Fibroblast of skin of back (primary cell): ENCODE measurements around the gene SLF1.

Source experiments
- DNase-seq: peaks from one replicate; pipeline ENCODE4 v3.0.0-alpha.2; 2013

SLF1 gene

GRCh38 chr5:94667937-94668336 lies 49.5 kb downstream of the SLF1 start:
- no peak for DNase-seq

GRCh38 chr5:94670726-94671125 lies 52.3 kb downstream of the SLF1 start:
- DNase-seq, result no peak

- DNase-seq, result peak; percentile 3
Observed at GRCh38 chr5:94672746-94673145, 54.3 kb downstream of the SLF1 start.

- peak; percentile 3 for DNase-seq
Observed at GRCh38 chr5:94674490-94675382, 56.3 kb downstream of the SLF1 start.

GRCh38 chr5:94675965-94676618 lies 57.6 kb downstream of the SLF1 start:
- DNase-seq, result no peak

- no peak for DNase-seq
Observed at GRCh38 chr5:94682814-94683520, 64.5 kb downstream of the SLF1 start.

GRCh38 chr5:94689908-94690307 lies 71.4 kb downstream of the SLF1 start:
- DNase-seq, result no peak

GRCh38 chr5:94690778-94691177 lies 72.3 kb downstream of the SLF1 start:
- DNase-seq, result peak; percentile 14

GRCh38 chr5:94691291-94691690 lies 72.8 kb downstream of the SLF1 start:
- DNase-seq, result no peak

GRCh38 chr5:94691949-94692348 lies 73.5 kb downstream of the SLF1 start:
- no peak for DNase-seq

GRCh38 chr5:94692581-94692980 lies 74.1 kb downstream of the SLF1 start:
- no peak for DNase-seq

- peak; percentile 84 for DNase-seq
Observed at GRCh38 chr5:94693043-94693822, 74.8 kb downstream of the SLF1 start.

GRCh38 chr5:94693845-94694370 lies 75.4 kb downstream of the SLF1 start:
- no peak for DNase-seq

GRCh38 chr5:94694671-94695070 lies 76.2 kb downstream of the SLF1 start:
- no peak for DNase-seq

- no peak for DNase-seq
Observed at GRCh38 chr5:94698197-94698596, 79.7 kb downstream of the SLF1 start.

GRCh38 chr5:94699562-94699961 lies 81.1 kb downstream of the SLF1 start:
- no peak for DNase-seq

GRCh38 chr5:94700592-94700991 lies 82.1 kb downstream of the SLF1 start:
- DNase-seq, result no peak

GRCh38 chr5:94702729-94703128 lies 84.3 kb downstream of the SLF1 start:
- DNase-seq, result no peak

GRCh38 chr5:94705427-94705826 lies 87.0 kb downstream of the SLF1 start:
- no peak for DNase-seq

GRCh38 chr5:94707359-94707758 lies 88.9 kb downstream of the SLF1 start:
- no peak for DNase-seq

- no peak for DNase-seq
Observed at GRCh38 chr5:94709277-94709676, 90.8 kb downstream of the SLF1 start.

GRCh38 chr5:94711785-94712184 lies 93.3 kb downstream of the SLF1 start:
- DNase-seq, result no peak
